CD4-positive, alpha-beta T cell (primary cell): Measurements from ENCODE around the gene FOXP3. TPM values are rescaled to one million over a fixed set of nuclear protein-coding genes. Genes with fewer than 3 reads are reported as not detected.

Experiments
- ATAC-seq: fragments of 200-7000 bp; cut with Tn5 transposase; one replicate; pipeline ENCODE4 v1.10.0; 2022; ENCODE audit warnings: mild to moderate bottlenecking; ENCODE audit not compliant: poor library complexity
- CTCF ChIA-PET: fragments of 350-600 bp; sonication (Branson Sonifier 250); formaldehyde crosslinking; loops from one replicate; lab custom pipeline; 2021; ENCODE audit warnings: antibody characterized with exemption, inconsistent platforms; lab: Charles Lee
- POLR2A ChIA-PET: fragments of 350-600 bp; sonication (Branson Sonifier 250); formaldehyde crosslinking; loops from one replicate; lab custom pipeline; 2021; ENCODE audit warnings: antibody characterized with exemption, inconsistent platforms; lab: Charles Lee
- DNase-seq, 14 experiments: peaks; one replicate each; pipeline ENCODE4 v3.0.0-alpha.2; 2013 to 2020; ENCODE audit warnings: mixed read lengths in 2 of 14
- H3K27ac ChIP-seq, 2 donors: one replicate each; pipeline versions ENCODE4 v1.5.1 to v1.7.0; 2013; ENCODE audit warnings: low read length in 2 of 2, low read depth in 1 of 2, mild to moderate bottlenecking in 1 of 2
- H3K27me3 ChIP-seq, 2 experiments: 1 replicate in 1 of 2; 2 replicates in 1 of 2; pipeline versions ENCODE4 v1.6.1 to v1.7.0; 2013; ENCODE audit warnings: low read length in 2 of 2, control low read depth in 1 of 2, mild to moderate bottlenecking in 1 of 2, moderate library complexity in 1 of 2; ENCODE audit not compliant: insufficient read depth in 2 of 2, control insufficient read depth in 1 of 2
- H3K36me3 ChIP-seq: one replicate; pipeline ENCODE4 v1.6.1; 2013; ENCODE audit warnings: low read length, control low read depth; ENCODE audit not compliant: insufficient read depth
- H3K4me1 ChIP-seq: one replicate; pipeline ENCODE4 v1.6.1; 2013; ENCODE audit warnings: low read length, control low read depth; ENCODE audit not compliant: insufficient read depth
- H3K4me3 ChIP-seq: one replicate; pipeline ENCODE4 v1.5.1; 2013; ENCODE audit warnings: mild to moderate bottlenecking, low read length, moderate library complexity
- H3K9me3 ChIP-seq, 2 experiments: 1 replicate in 1 of 2; 2 replicates in 1 of 2; pipeline versions ENCODE4 v1.6.1 to v1.7.0; 2013; ENCODE audit warnings: low read length in 2 of 2, mild to moderate bottlenecking in 2 of 2, control low read depth in 1 of 2, moderate library complexity in 1 of 2; ENCODE audit not compliant: control insufficient read depth in 1 of 2, insufficient read depth in 1 of 2
- H3K27ac Mint-ChIP-seq: one replicate; pipeline ENCODE4 v1.8.0; 2020; ENCODE audit warnings: mixed read lengths
- H3K27me3 Mint-ChIP-seq: one replicate; pipeline ENCODE4 v1.8.0; 2021; ENCODE audit warnings: mixed read lengths
- H3K36me3 Mint-ChIP-seq: one replicate; pipeline ENCODE4 v1.8.0; 2021; ENCODE audit warnings: low read depth, mixed read lengths
- H3K4me1 Mint-ChIP-seq: one replicate; pipeline ENCODE4 v1.8.0; 2021; ENCODE audit warnings: low read depth, mixed read lengths
- H3K4me3 Mint-ChIP-seq: one replicate; pipeline ENCODE4 v1.8.0; 2020; ENCODE audit warnings: mild to moderate bottlenecking, mixed read lengths
- H3K9me3 Mint-ChIP-seq: one replicate; pipeline ENCODE4 v1.8.0; 2020; ENCODE audit warnings: mixed read lengths
- CTCF ChIP-seq: fragments of 200-600 bp; IDR thresholded peaks from one replicate; pipeline ENCODE4 v1.8.0; 2022; ENCODE audit warnings: antibody characterized with exemption, mild to moderate bottlenecking
- intact Hi-C, 2 experiments: fragments of 100-400 bp; cut with DNase I in 1 of 2; cut with micrococcal nuclease in 1 of 2; formaldehyde crosslinking; loops; one replicate each; pipeline versions ENCODE4 v1.15.1 to v1.9.0; 2023 to 2025; cut with DNase I, micrococcal nuclease
- total RNA-seq, 174 experiments: library from RNA in 2 of 174; stranded (reverse) in 2 of 174; gene quantifications; one replicate each; pipeline ENCODE4 v1.2.3 and lab custom pipeline; 2021 to 2026

Gene FOXP3
- total RNA-seq, 2 experiments from 2014 or later: 3.7 TPM

GRCh38 chrX:49212861-49213260 is 51.6 kb downstream of the FOXP3 start:
- no peaks in the 10 kb centered on the region for H3K9me3 Mint-ChIP-seq
- no peaks in the 10 kb centered on the region for H3K9me3 ChIP-seq
- H3K4me3 ChIP-seq: no peak overlapping the region
- H3K36me3 Mint-ChIP-seq: no peaks in the 10 kb centered on the region
- ATAC-seq (no peak), DNase-seq (no peak)
- no peaks in the 10 kb centered on the region for H3K4me1 ChIP-seq
- CTCF ChIA-PET: no interaction called here
- no peak overlapping the region for H3K4me3 Mint-ChIP-seq
- no peak overlapping the region for H3K27ac ChIP-seq
- H3K36me3 ChIP-seq: no peaks in the 10 kb centered on the region
- intact Hi-C loops: no loop called here
- H3K27me3 ChIP-seq: no peaks in the 10 kb centered on the region
- H3K27me3 Mint-ChIP-seq: no peaks in the 10 kb centered on the region
- POLR2A ChIA-PET: no interaction called here
- no peaks in the 10 kb centered on the region for H3K4me1 Mint-ChIP-seq
- no peak for TF ChIP-seq CTCF
- H3K27ac Mint-ChIP-seq: no peak overlapping the region

GRCh38 chrX:49212209-49212608 is 52.3 kb downstream of the FOXP3 start:
- Mint-ChIP-seq H3K36me3 (no peaks in the 10 kb centered on the region), H3K27ac (no peak overlapping the region), H3K4me1 (no peaks in the 10 kb centered on the region), H3K9me3 (no peaks in the 10 kb centered on the region), H3K27me3 (no peaks in the 10 kb centered on the region), H3K4me3 (no peak overlapping the region)
- DNase-seq: no peak
- Histone ChIP-seq H3K9me3 (no peaks in the 10 kb centered on the region), H3K4me3 (no peak overlapping the region), H3K27ac (no peak overlapping the region), H3K27me3 (no peaks in the 10 kb centered on the region), H3K36me3 (no peaks in the 10 kb centered on the region), H3K4me1 (no peaks in the 10 kb centered on the region)
- no peak for TF ChIP-seq CTCF
- intact Hi-C loops: no loop called here
- no peak for ATAC-seq
- POLR2A ChIA-PET: no interaction called here
- CTCF ChIA-PET: no interaction called here

- Mint-ChIP-seq H3K4me3 (no peak overlapping the region), H3K27ac (no peak overlapping the region), H3K36me3 (no peaks in the 10 kb centered on the region), H3K9me3 (no peaks in the 10 kb centered on the region), H3K27me3 (no peaks in the 10 kb centered on the region), H3K4me1 (no peaks in the 10 kb centered on the region)
- no peaks in the 10 kb centered on the region for H3K9me3 ChIP-seq
- ATAC-seq: no peak
- H3K4me1 ChIP-seq: no peaks in the 10 kb centered on the region
- no peaks in the 10 kb centered on the region for H3K27me3 ChIP-seq
- no peak for DNase-seq
- no peak for TF ChIP-seq CTCF
- H3K27ac ChIP-seq: no peak overlapping the region
- POLR2A ChIA-PET: no interaction called here
- CTCF ChIA-PET: no interaction called here
- no peak overlapping the region for H3K4me3 ChIP-seq
- intact Hi-C loops: no loop called here
- H3K36me3 ChIP-seq: no peaks in the 10 kb centered on the region
Measured at GRCh38 chrX:49211074-49211473, 53.4 kb downstream of the FOXP3 start.
